PC-9 (cell line): ENCODE results near the gene AMBRA1.

Experiments
- CTCF ChIP-seq: fragments of 200-600 bp; sonication (generic); conservative IDR thresholded peaks from 2 replicates; pipeline ENCODE4 v1.6.1; 2017; ENCODE audit warnings: mixed run types, antibody characterized with exemption, mild to moderate bottlenecking, moderate library complexity
- EZH2 ChIP-seq: fragments of 200-600 bp; sonication (generic); IDR thresholded peaks from 2 replicates; pipeline ENCODE4 v1.8.0; 2017; ENCODE audit warnings: antibody characterized with exemption, low read depth

GRCh38 chr11:46387456-46387855, 206.4 kb downstream of the AMBRA1 start:
- TF ChIP-seq CTCF = no peak
- TF ChIP-seq EZH2 = no peak
